ENCODE measurements around the gene CES3. TPM values are rescaled to one million over a fixed set of nuclear protein-coding genes. Genes with fewer than 3 reads are reported as not detected.

Gene CES3
- 3.4 and 3.7 TPM in 2 replicates for total RNA-seq (2021)
- long read RNA-seq, partial matches to known transcripts = 0 of 4 reads
- long read RNA-seq, other reads (novel, unspliced or antisense) = 1 of 4 reads

DNA sequence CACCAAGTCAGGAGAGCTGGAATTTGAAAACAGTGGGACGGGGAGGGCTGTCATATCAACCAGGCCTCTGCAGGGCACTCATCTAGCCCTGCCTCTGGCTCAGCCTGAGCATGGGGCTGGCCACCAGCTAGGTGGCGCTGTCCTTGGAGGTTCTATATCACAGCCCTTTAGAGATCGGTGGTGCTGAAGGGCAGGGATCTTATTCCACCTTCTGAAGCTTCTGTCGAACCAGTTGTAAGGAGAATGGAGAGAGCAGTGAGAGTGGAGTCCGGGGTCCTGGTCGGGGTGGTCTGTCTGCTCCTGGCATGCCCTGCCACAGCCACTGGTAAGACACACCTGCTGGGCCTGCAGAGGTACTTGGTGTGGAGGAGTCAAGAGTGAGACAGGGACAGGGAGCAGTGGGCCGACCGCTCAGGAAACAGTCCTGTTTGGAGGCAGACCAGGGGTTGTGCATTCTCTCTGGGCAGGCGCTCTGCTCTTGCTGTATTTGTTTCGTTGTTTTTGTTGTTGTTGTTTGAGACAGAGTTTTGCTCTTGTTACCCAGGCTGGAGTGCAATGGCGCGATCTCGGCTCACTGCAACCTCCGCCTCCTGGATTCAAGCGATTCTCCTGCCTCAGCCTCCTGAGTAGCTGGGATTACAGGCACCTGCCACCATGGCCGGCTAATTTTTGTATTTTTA lies at the start of gene CES3:
Gene CES3, plus strand, starts transcription at position 202 of the 680 bp plus-strand sequence. Its CDS starts 42 bp downstream, at position 244.
- H3K4ac ChIP-seq (ENCODE audit: low read depth, low read length) = no peak within 1 kb of the TSS
- H4K20me1 ChIP-seq (ENCODE audit: control insufficient read depth, insufficient read depth, insufficient read length) = no peaks in the 10 kb centered on the region
- no peak within 1 kb of the TSS for H3K23ac ChIP-seq (ENCODE audit: insufficient read length, low read depth, low read length)
- no peak within 1 kb of the TSS for H4K8ac ChIP-seq (replicated peaks; ENCODE audit: insufficient read length, low read depth, low read length)
- H3K4me2 ChIP-seq (ENCODE audit: insufficient read depth, insufficient read length, low read length) = peak within 1 kb of the TSS; percentile 10
- peak within 1 kb of the TSS in 2 of 3 experiments; percentile 22 to 61; a peak in 3 of 7 replicates for H3K27ac Mint-ChIP-seq
- H2AK5ac ChIP-seq (ENCODE audit: insufficient read length, low read length) = no peak within 1 kb of the TSS
- H3K18ac ChIP-seq (ENCODE audit: insufficient read length, low read depth, low read length) = no peak within 1 kb of the TSS
- no peak within 1 kb of the TSS for H2BK15ac ChIP-seq (ENCODE audit: low read depth, low read length)
- no peaks in the 10 kb centered on the region for H3K4me1 ChIP-seq (ENCODE audit: insufficient read depth, low read length)
- no peak within 1 kb of the TSS for H3K56ac ChIP-seq (ENCODE audit: insufficient read length, low read depth, low read length)
- H3K79me1 ChIP-seq (ENCODE audit: insufficient read depth, low read depth, low read length, poor library complexity, severe bottlenecking) = no peaks in the 10 kb centered on the region
- no peaks in the 10 kb centered on the region for H3K9me3 Mint-ChIP-seq
- no peak within 1 kb of the TSS for H2BK20ac ChIP-seq (ENCODE audit: low read depth, low read length, poor library complexity, severe bottlenecking)
- H2BK12ac ChIP-seq (ENCODE audit: insufficient read length, low read depth, low read length) = no peak within 1 kb of the TSS
- peak within 1 kb of the TSS; percentile 72; the same call in 1 of the 2 replicates for H3K14ac ChIP-seq (ENCODE audit: insufficient read depth, low read length)
- peak within 1 kb of the TSS; percentile 61 to 79 for H3K4me3 Mint-ChIP-seq
- DNase-seq = peak; percentile 93
- H4K5ac ChIP-seq (ENCODE audit: insufficient read length, low read depth, low read length) = no peak within 1 kb of the TSS
- H3K27me3 ChIP-seq (ENCODE audit: insufficient read depth, low read length) = no peaks in the 10 kb centered on the region
- no peak within 1 kb of the TSS for H3K9ac ChIP-seq (ENCODE audit: extremely low read depth, insufficient read length, low read length)
- no peaks in the 10 kb centered on the region for H3K9me3 ChIP-seq (ENCODE audit: control insufficient read depth, low read depth, low read length)
- H2BK5ac ChIP-seq (ENCODE audit: insufficient read length, low read length) = no peak within 1 kb of the TSS
- no peak within 1 kb of the TSS for H2AFZ ChIP-seq (ENCODE audit: low read length)
- H3K79me2 ChIP-seq (ENCODE audit: insufficient read depth, low read length) = no peaks in the 10 kb centered on the region
- no peaks in the 10 kb centered on the region for H3K23me2 ChIP-seq (ENCODE audit: insufficient read length, low read depth, low read length, poor library complexity, severe bottlenecking)
- H3K27me3 Mint-ChIP-seq (ENCODE audit: low read depth) = peaks cover 14% of the 10 kb centered on the region
- H3K36me3 Mint-ChIP-seq (ENCODE audit: insufficient read depth in 1 of 3, low read depth in 3 of 3) = no peaks in the 10 kb centered on the region; a peak in 1 of 7 replicates
- no peak within 1 kb of the TSS for H2BK120ac ChIP-seq (ENCODE audit: low read depth, low read length, poor library complexity, severe bottlenecking)
- H3K4me1 Mint-ChIP-seq = peaks cover 4 to 15% of the 10 kb centered on the region in 2 experiments
- no peak within 1 kb of the TSS for H4K91ac ChIP-seq (ENCODE audit: insufficient read length, low read depth, low read length)
- H3K27ac ChIP-seq (ENCODE audit: insufficient read length, low read depth, low read length) = no peak within 1 kb of the TSS
- TF ChIP-seq CTCF (conservative IDR thresholded peaks at IDR 0.05) = peak; percentile 99
- H3T11ph ChIP-seq (ENCODE audit: low read length) = no peak within 1 kb of the TSS
- no CpG with 5 or more reads among the region's 16 CpGs for WGBS (ENCODE audit: extremely low coverage, insufficient read length, low lambda C conversion rate)

Data from H9 (cell line).